Panc1 (cell line): ENCODE data around the gene ZSCAN23. TPM values are rescaled to one million over a fixed set of nuclear protein-coding genes. Genes with fewer than 3 reads are reported as not detected.

Experiments used
- ATAC-seq: fragments of 200-7000 bp; cut with Tn5 transposase; 2 replicates; pipeline ENCODE4 v1.9.1; 2020; ENCODE audit warnings: mild to moderate bottlenecking, moderate library complexity
- BruUV-seq: library from RNA; stranded (reverse); fragments of 400-500 nt; replicated peaks from 2 replicates; lab custom pipeline; 2021; lab: Mats Ljungman, UMichigan
- CTCF ChIA-PET: fragments of 300-600 bp; sonication (Branson Sonifier 250); formaldehyde crosslinking; loops from one replicate; lab custom pipeline; 2022; ENCODE audit warnings: antibody characterized with exemption; lab: Charles Lee
- POLR2A ChIA-PET: fragments of 300-600 bp; sonication (Branson Sonifier 250); formaldehyde crosslinking; loops from one replicate; lab custom pipeline; 2022; ENCODE audit warnings: antibody characterized with exemption; lab: Charles Lee
- DNase-seq: peaks from one replicate; pipeline ENCODE4 v3.0.0-alpha.2; 2010; ENCODE audit warnings: low read depth, low spot score
- H3K27ac ChIP-seq: 2 replicates; pipeline ENCODE4 v1.5.1; 2011; ENCODE audit warnings: mild to moderate bottlenecking, low read length, inconsistent platforms
- H3K27me3 ChIP-seq: fragments of 200-500 bp; sonication (Bioruptor generic); 2 replicates; pipeline ENCODE4 v1.6.0; 2014; ENCODE audit warnings: low read length, inconsistent platforms; ENCODE audit not compliant: control insufficient read depth, insufficient read depth
- H3K36me3 ChIP-seq: fragments of 200-500 bp; sonication (Bioruptor generic); 2 replicates; pipeline ENCODE4 v1.5.1; 2014; ENCODE audit warnings: inconsistent platforms, mild to moderate bottlenecking, low read length, moderate library complexity; ENCODE audit not compliant: control insufficient read depth, insufficient read depth
- H3K4me1 ChIP-seq: 2 replicates; pipeline ENCODE4 v1.5.1; 2011; ENCODE audit warnings: inconsistent platforms, mild to moderate bottlenecking, low read length, moderate library complexity; ENCODE audit not compliant: control insufficient read depth, insufficient read depth
- H3K4me3 ChIP-seq, 2 experiments: 2 replicates each; pipeline ENCODE4 v1.5.1; 2011 to 2012; ENCODE audit warnings: low read depth in 2 of 2, low read length in 2 of 2, mild to moderate bottlenecking in 2 of 2, inconsistent platforms in 1 of 2, moderate library complexity in 1 of 2
- H3K9me3 ChIP-seq: fragments of 200-500 bp; sonication (Bioruptor generic); 2 replicates; pipeline ENCODE4 v1.5.1; 2014; ENCODE audit warnings: low read depth, mild to moderate bottlenecking, inconsistent platforms, low read length, moderate library complexity; ENCODE audit not compliant: control insufficient read depth, insufficient read depth
- POLR2AphosphoS5 ChIP-seq: IDR thresholded peaks from 2 replicates; pipeline ENCODE4 v1.6.1; 2012; ENCODE audit warnings: mild to moderate bottlenecking, low read depth, low read length, moderate library complexity
- SIN3A ChIP-seq: IDR thresholded peaks from 2 replicates; pipeline ENCODE4 v1.6.1; 2012; ENCODE audit warnings: low read depth, mild to moderate bottlenecking, low read length, moderate library complexity, borderline replicate concordance; ENCODE audit not compliant: insufficient read depth
- TCF7L2 ChIP-seq: IDR thresholded peaks from 2 replicates; pipeline ENCODE4 v1.6.1; 2011; ENCODE audit warnings: mild to moderate bottlenecking, low read depth, low read length, inconsistent platforms
- in situ Hi-C: cut with HindIII; loops from 2 replicates; pipeline ENCODE4 v1.10.0; 2016; ENCODE audit warnings: low sequenced_read_pairs, low pct_unique_long_range_greater_than_20kb
- intact Hi-C: fragments of 100-400 bp; cut with micrococcal nuclease; formaldehyde crosslinking; loops from one replicate; pipeline ENCODE4 v1.10.0; 2022; ENCODE audit not compliant: unreplicated experiment
- total RNA-seq: library from RNA; stranded (reverse); gene quantifications from one replicate; pipeline ENCODE4 v1.2.1, GENCODE V29; 2021; ENCODE audit not compliant: unreplicated experiment
- TF ChIP-seq, protein P1 (sequence below): fragments of 450-650 bp; IDR thresholded peaks from 2 replicates; pipeline ENCODE4 v1.5.1; 2017; ENCODE audit warnings: mild to moderate bottlenecking
- TF ChIP-seq, protein P2 (sequence below), 2 experiments: IDR thresholded peaks; 2 replicates each; pipeline ENCODE4 v1.6.1; 2011 to 2012; ENCODE audit warnings: low read depth in 2 of 2, control low read depth in 1 of 2, low read length in 1 of 2, mild to moderate bottlenecking in 1 of 2, moderate library complexity in 1 of 2; ENCODE audit not compliant: insufficient read depth in 1 of 2

Gene ZSCAN23
- total RNA-seq, 1 experiment from 2014 or later: 1.6 TPM

DNA sequence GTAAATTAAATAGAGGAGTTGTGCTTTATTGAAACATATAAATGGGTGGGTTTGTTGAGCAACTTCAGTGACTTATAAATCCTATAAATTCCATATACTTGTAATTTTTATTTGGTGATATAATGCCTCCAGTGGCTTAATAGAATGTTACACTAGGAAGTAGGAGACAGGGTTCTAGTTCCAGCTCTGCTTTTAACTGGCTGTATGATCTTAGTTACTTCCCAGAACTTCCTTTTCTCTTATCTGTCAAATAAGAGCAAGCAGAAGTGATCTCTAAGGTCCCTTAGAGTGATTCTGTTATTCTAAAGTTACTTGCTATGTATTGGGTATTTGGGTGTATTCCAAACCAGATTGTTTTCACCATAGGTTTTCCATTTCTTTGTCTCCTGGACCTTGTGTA, 10.2 kb downstream of the ZSCAN23 start:
- Histone ChIP-seq H3K4me3 (no peak overlapping the region), H3K27ac (no peak overlapping the region), H3K4me1 (no peaks in the 10 kb centered on the region), H3K27me3 (no peaks in the 10 kb centered on the region), H3K36me3 (peaks cover 2% of the 10 kb centered on the region; the same call in 1 of the 2 replicates), H3K9me3 (no peaks in the 10 kb centered on the region)
- CTCF ChIA-PET: no interaction called here
- TF ChIP-seq TCF7L2 (no peak), POLR2AphosphoS5 (no peak), SIN3A (no peak)
- TF ChIP-seq, protein P1, sequence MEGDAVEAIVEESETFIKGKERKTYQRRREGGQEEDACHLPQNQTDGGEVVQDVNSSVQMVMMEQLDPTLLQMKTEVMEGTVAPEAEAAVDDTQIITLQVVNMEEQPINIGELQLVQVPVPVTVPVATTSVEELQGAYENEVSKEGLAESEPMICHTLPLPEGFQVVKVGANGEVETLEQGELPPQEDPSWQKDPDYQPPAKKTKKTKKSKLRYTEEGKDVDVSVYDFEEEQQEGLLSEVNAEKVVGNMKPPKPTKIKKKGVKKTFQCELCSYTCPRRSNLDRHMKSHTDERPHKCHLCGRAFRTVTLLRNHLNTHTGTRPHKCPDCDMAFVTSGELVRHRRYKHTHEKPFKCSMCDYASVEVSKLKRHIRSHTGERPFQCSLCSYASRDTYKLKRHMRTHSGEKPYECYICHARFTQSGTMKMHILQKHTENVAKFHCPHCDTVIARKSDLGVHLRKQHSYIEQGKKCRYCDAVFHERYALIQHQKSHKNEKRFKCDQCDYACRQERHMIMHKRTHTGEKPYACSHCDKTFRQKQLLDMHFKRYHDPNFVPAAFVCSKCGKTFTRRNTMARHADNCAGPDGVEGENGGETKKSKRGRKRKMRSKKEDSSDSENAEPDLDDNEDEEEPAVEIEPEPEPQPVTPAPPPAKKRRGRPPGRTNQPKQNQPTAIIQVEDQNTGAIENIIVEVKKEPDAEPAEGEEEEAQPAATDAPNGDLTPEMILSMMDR: no peak
- TF ChIP-seq, protein P2, sequence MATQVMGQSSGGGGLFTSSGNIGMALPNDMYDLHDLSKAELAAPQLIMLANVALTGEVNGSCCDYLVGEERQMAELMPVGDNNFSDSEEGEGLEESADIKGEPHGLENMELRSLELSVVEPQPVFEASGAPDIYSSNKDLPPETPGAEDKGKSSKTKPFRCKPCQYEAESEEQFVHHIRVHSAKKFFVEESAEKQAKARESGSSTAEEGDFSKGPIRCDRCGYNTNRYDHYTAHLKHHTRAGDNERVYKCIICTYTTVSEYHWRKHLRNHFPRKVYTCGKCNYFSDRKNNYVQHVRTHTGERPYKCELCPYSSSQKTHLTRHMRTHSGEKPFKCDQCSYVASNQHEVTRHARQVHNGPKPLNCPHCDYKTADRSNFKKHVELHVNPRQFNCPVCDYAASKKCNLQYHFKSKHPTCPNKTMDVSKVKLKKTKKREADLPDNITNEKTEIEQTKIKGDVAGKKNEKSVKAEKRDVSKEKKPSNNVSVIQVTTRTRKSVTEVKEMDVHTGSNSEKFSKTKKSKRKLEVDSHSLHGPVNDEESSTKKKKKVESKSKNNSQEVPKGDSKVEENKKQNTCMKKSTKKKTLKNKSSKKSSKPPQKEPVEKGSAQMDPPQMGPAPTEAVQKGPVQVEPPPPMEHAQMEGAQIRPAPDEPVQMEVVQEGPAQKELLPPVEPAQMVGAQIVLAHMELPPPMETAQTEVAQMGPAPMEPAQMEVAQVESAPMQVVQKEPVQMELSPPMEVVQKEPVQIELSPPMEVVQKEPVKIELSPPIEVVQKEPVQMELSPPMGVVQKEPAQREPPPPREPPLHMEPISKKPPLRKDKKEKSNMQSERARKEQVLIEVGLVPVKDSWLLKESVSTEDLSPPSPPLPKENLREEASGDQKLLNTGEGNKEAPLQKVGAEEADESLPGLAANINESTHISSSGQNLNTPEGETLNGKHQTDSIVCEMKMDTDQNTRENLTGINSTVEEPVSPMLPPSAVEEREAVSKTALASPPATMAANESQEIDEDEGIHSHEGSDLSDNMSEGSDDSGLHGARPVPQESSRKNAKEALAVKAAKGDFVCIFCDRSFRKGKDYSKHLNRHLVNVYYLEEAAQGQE (IDR thresholded peaks at IDR 0.05; ENCODE audit: insufficient read depth in 1 of 2, low read depth in 2 of 2, low read length in 1 of 2): no peak
- DNase-seq (no peak), ATAC-seq (no peak)
- BruUV-seq: no TSS peak
- POLR2A ChIA-PET: no interaction called here
- in situ Hi-C loops: no loop called here
- intact Hi-C loops: no loop called here

DNA sequence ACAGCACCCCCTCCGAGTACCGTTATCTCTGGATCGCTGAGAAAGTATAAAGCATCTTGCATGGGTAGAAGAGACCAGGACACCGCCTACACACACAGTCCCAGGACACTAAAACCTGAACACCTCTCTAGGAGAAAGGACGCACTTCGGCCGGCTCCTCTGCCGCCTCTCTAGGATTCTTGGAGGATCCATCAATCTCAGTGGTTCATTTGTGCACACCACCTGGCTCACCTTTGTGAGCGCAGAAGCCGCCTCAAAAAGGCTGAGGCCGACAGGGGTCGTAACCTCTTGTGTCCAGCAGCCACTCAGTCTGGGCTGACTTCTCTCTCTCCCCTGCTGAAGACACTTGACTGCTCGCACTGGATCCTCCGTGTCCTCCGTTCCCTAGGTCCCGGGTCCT, 13.5 kb downstream of the ZSCAN23 start:
- in situ Hi-C loops: no loop called here

More for the DNA sequence above, 13.5 kb downstream of the ZSCAN23 start:
- TF ChIP-seq, protein P2 (IDR thresholded peaks at IDR 0.05; ENCODE audit: insufficient read depth in 1 of 2, low read depth in 2 of 2, low read length in 1 of 2): no peak
- TF ChIP-seq TCF7L2: no peak
- TF ChIP-seq POLR2AphosphoS5: no peak
- TF ChIP-seq SIN3A: no peak
- TF ChIP-seq, protein P1: no peak
- ATAC-seq: no peak
- Histone ChIP-seq H3K4me3 (no peak overlapping the region), H3K27ac (no peak overlapping the region), H3K27me3 (no peaks in the 10 kb centered on the region), H3K36me3 (peaks cover 2% of the 10 kb centered on the region; the same call in 1 of the 2 replicates), H3K4me1 (no peaks in the 10 kb centered on the region), H3K9me3 (no peaks in the 10 kb centered on the region)
- no peak for DNase-seq
- ChIA-PET POLR2A (no interaction called here), CTCF (no interaction called here)
- intact Hi-C loops: no loop called here
- BruUV-seq: no TSS peak
